Activated naive CD8-positive, alpha-beta T cell treated with anti-CD3 and anti-CD28 coated beads for 36 hours (primary cell): ENCODE results near the gene NID1. TPM values are rescaled to one million over a fixed set of nuclear protein-coding genes. Genes with fewer than 3 reads are reported as not detected.

Experiments used
- DNase-seq: peaks from one replicate; pipeline ENCODE4 v3.0.0; 2021
- H3K27ac Mint-ChIP-seq: one replicate; pipeline ENCODE4 v1.8.0; 2022; ENCODE audit warnings: mild to moderate bottlenecking, moderate library complexity, mixed read lengths
- H3K27me3 Mint-ChIP-seq: one replicate; pipeline ENCODE4 v1.8.0; 2022; ENCODE audit warnings: mild to moderate bottlenecking, mixed read lengths
- H3K36me3 Mint-ChIP-seq: one replicate; pipeline ENCODE4 v1.8.0; 2021; ENCODE audit warnings: mild to moderate bottlenecking, mixed read lengths
- H3K4me1 Mint-ChIP-seq: one replicate; pipeline ENCODE4 v1.8.0; 2021; ENCODE audit warnings: mixed read lengths
- H3K4me3 Mint-ChIP-seq: one replicate; pipeline ENCODE4 v1.8.0; 2022; ENCODE audit warnings: mild to moderate bottlenecking, moderate library complexity, mixed read lengths
- H3K9me3 Mint-ChIP-seq: one replicate; pipeline ENCODE4 v1.8.0; 2022; ENCODE audit warnings: mixed read lengths
- total RNA-seq, 2 experiments: library from RNA; stranded (reverse); gene quantifications; one replicate each; pipeline ENCODE4 v1.2.3, GENCODE V29; 2021

The NID1 gene
- total RNA-seq, 2 experiments from 2014 or later: 0.08 to 0.10 TPM

- peaks cover 55% of the 10 kb centered on the region for H3K27me3 Mint-ChIP-seq
- no peak overlapping the region for H3K27ac Mint-ChIP-seq
- H3K4me3 Mint-ChIP-seq: peak overlapping the region; percentile 48
- H3K9me3 Mint-ChIP-seq: no peaks in the 10 kb centered on the region
- DNase-seq: peak; percentile 21
- H3K4me1 Mint-ChIP-seq: peaks cover 21% of the 10 kb centered on the region
- no peaks in the 10 kb centered on the region for H3K36me3 Mint-ChIP-seq
Observed at GRCh38 chr1:236063919-236064673, 794 bp downstream of the NID1 start.

- no peak overlapping the region for H3K27ac Mint-ChIP-seq
- H3K36me3 Mint-ChIP-seq: no peaks in the 10 kb centered on the region
- no peaks in the 10 kb centered on the region for H3K9me3 Mint-ChIP-seq
- H3K4me3 Mint-ChIP-seq: peak overlapping the region; percentile 48
- H3K27me3 Mint-ChIP-seq: peaks cover 55% of the 10 kb centered on the region
- no peak for DNase-seq
- peaks cover 23% of the 10 kb centered on the region for H3K4me1 Mint-ChIP-seq
Observed at GRCh38 chr1:236063551-236063918, 1.4 kb downstream of the NID1 start.

GRCh38 chr1:236060286-236060685 lies 4.6 kb downstream of the NID1 start:
- Mint-ChIP-seq H3K4me3 (no peak overlapping the region), H3K9me3 (no peaks in the 10 kb centered on the region), H3K27me3 (peaks cover 49% of the 10 kb centered on the region), H3K36me3 (no peaks in the 10 kb centered on the region), H3K27ac (no peak overlapping the region), H3K4me1 (peaks cover 8% of the 10 kb centered on the region)
- no peak for DNase-seq

GRCh38 chr1:236059011-236059410 lies 5.9 kb downstream of the NID1 start:
- no peak for DNase-seq
- H3K36me3 Mint-ChIP-seq: no peaks in the 10 kb centered on the region
- H3K27ac Mint-ChIP-seq: no peak overlapping the region
- H3K9me3 Mint-ChIP-seq: no peaks in the 10 kb centered on the region
- H3K27me3 Mint-ChIP-seq: peaks cover 41% of the 10 kb centered on the region
- peaks cover 8% of the 10 kb centered on the region for H3K4me1 Mint-ChIP-seq
- H3K4me3 Mint-ChIP-seq: no peak overlapping the region

- Mint-ChIP-seq H3K36me3 (no peaks in the 10 kb centered on the region), H3K27me3 (peaks cover 34% of the 10 kb centered on the region), H3K4me3 (no peak overlapping the region), H3K9me3 (no peaks in the 10 kb centered on the region), H3K27ac (no peak overlapping the region), H3K4me1 (peaks cover 7% of the 10 kb centered on the region)
- no peak for DNase-seq
Observed at GRCh38 chr1:236058141-236058934, 6.6 kb downstream of the NID1 start.

- no peaks in the 10 kb centered on the region for H3K36me3 Mint-ChIP-seq
- no peaks in the 10 kb centered on the region for H3K9me3 Mint-ChIP-seq
- no peak overlapping the region for H3K27ac Mint-ChIP-seq
- H3K27me3 Mint-ChIP-seq: peaks cover 31% of the 10 kb centered on the region
- no peak for DNase-seq
- peaks cover 7% of the 10 kb centered on the region for H3K4me1 Mint-ChIP-seq
- H3K4me3 Mint-ChIP-seq: no peak overlapping the region
Observed at GRCh38 chr1:236057546-236057945, 7.3 kb downstream of the NID1 start.

- Mint-ChIP-seq H3K36me3 (no peaks in the 10 kb centered on the region), H3K4me1 (no peaks in the 10 kb centered on the region), H3K27me3 (peaks cover 22% of the 10 kb centered on the region), H3K4me3 (no peak overlapping the region), H3K27ac (no peak overlapping the region), H3K9me3 (no peaks in the 10 kb centered on the region)
- DNase-seq: no peak
Observed at GRCh38 chr1:236052232-236052993, 12.5 kb downstream of the NID1 start.

GRCh38 chr1:236051242-236051791 lies 13.6 kb downstream of the NID1 start:
- Mint-ChIP-seq H3K9me3 (no peaks in the 10 kb centered on the region), H3K27ac (no peak overlapping the region)

GRCh38 chr1:236045771-236046170 lies 19.1 kb downstream of the NID1 start:
- no peak overlapping the region for H3K4me3 Mint-ChIP-seq
- DNase-seq: no peak
- H3K4me1 Mint-ChIP-seq: no peaks in the 10 kb centered on the region
- H3K36me3 Mint-ChIP-seq: no peaks in the 10 kb centered on the region
- peaks cover 3% of the 10 kb centered on the region for H3K9me3 Mint-ChIP-seq
- H3K27ac Mint-ChIP-seq: no peak overlapping the region
- peaks cover 15% of the 10 kb centered on the region for H3K27me3 Mint-ChIP-seq

More at GRCh38 chr1:236051242-236051791, 13.6 kb downstream of the NID1 start:
- H3K36me3 Mint-ChIP-seq: no peaks in the 10 kb centered on the region
- H3K27me3 Mint-ChIP-seq: peaks cover 19% of the 10 kb centered on the region
- no peak overlapping the region for H3K4me3 Mint-ChIP-seq
- no peaks in the 10 kb centered on the region for H3K4me1 Mint-ChIP-seq
- no peak for DNase-seq

- H3K27ac Mint-ChIP-seq: no peak overlapping the region
- peaks cover 15% of the 10 kb centered on the region for H3K27me3 Mint-ChIP-seq
- no peak overlapping the region for H3K4me3 Mint-ChIP-seq
- H3K4me1 Mint-ChIP-seq: no peaks in the 10 kb centered on the region
- no peak for DNase-seq
- H3K9me3 Mint-ChIP-seq: peaks cover 3% of the 10 kb centered on the region
- no peaks in the 10 kb centered on the region for H3K36me3 Mint-ChIP-seq
Observed at GRCh38 chr1:236044341-236044740, 20.5 kb downstream of the NID1 start.

- Mint-ChIP-seq H3K4me1 (no peaks in the 10 kb centered on the region), H3K9me3 (peaks cover 3% of the 10 kb centered on the region), H3K27ac (no peak overlapping the region), H3K27me3 (peaks cover 15% of the 10 kb centered on the region), H3K36me3 (no peaks in the 10 kb centered on the region), H3K4me3 (no peak overlapping the region)
- DNase-seq: no peak
Observed at GRCh38 chr1:236041631-236042618, 23.0 kb downstream of the NID1 start.

GRCh38 chr1:236039740-236040685 lies 24.9 kb downstream of the NID1 start:
- Mint-ChIP-seq H3K36me3 (no peaks in the 10 kb centered on the region), H3K27ac (no peak overlapping the region), H3K4me3 (no peak overlapping the region), H3K4me1 (no peaks in the 10 kb centered on the region), H3K27me3 (peaks cover 12% of the 10 kb centered on the region), H3K9me3 (peaks cover 3% of the 10 kb centered on the region)
- DNase-seq: no peak

GRCh38 chr1:236038034-236038433 lies 26.9 kb downstream of the NID1 start:
- no peaks in the 10 kb centered on the region for H3K36me3 Mint-ChIP-seq
- peaks cover under 1% of the 10 kb centered on the region for H3K9me3 Mint-ChIP-seq
- no peak overlapping the region for H3K4me3 Mint-ChIP-seq
- peaks cover 7% of the 10 kb centered on the region for H3K27me3 Mint-ChIP-seq
- H3K27ac Mint-ChIP-seq: no peak overlapping the region
- H3K4me1 Mint-ChIP-seq: no peaks in the 10 kb centered on the region
- no peak for DNase-seq
